ENCODE data around the gene CDH23. TPM values are rescaled to one million over a fixed set of nuclear protein-coding genes. Genes with fewer than 3 reads are reported as not detected.

Gene CDH23
- total RNA-seq, 2 experiments from 2014 or later, result 1.6 TPM

DNA sequence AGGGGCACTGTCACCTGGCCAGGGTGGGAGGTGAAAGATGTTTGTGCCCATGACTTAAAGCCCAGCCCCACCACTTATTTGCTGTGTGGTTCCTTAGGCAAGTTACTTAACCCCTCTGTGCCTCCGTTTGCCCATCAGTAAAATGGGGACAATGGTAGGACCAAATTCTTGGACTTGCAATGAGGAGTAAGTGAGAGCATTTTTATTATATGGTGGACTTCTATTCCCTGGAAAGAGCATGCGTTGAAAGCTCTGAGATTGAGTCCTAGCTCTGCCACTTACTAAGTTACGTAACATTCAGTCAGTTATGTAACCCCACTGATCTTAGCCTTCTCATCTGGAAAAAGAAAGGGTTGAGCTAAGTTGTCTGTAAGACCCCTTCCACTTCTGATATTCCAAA lies 357.8 kb downstream of the CDH23 start:
- Mint-ChIP-seq H3K4me3 (no peak overlapping the region), H3K4me1 (ENCODE audit: low read depth) (peaks cover 90% of the 10 kb centered on the region), H3K27me3 (ENCODE audit: low read depth) (no peaks in the 10 kb centered on the region), H3K36me3 (ENCODE audit: low read depth) (peaks cover 53% of the 10 kb centered on the region), H3K27ac (peak overlapping the region; percentile 96), H3K9me3 (no peaks in the 10 kb centered on the region)
- intact Hi-C loops (cut with micrococcal nuclease), result no loop called here
- CTCF ChIA-PET, result interaction anchor here (1.2 to 5.9 kb wide), 3 partner anchors 13 to 29 kb away, joined by 3 to 47 read pairs (median 33); partner anchors contain the start of gene VSIR
- DNase-seq, result no peak

DNA sequence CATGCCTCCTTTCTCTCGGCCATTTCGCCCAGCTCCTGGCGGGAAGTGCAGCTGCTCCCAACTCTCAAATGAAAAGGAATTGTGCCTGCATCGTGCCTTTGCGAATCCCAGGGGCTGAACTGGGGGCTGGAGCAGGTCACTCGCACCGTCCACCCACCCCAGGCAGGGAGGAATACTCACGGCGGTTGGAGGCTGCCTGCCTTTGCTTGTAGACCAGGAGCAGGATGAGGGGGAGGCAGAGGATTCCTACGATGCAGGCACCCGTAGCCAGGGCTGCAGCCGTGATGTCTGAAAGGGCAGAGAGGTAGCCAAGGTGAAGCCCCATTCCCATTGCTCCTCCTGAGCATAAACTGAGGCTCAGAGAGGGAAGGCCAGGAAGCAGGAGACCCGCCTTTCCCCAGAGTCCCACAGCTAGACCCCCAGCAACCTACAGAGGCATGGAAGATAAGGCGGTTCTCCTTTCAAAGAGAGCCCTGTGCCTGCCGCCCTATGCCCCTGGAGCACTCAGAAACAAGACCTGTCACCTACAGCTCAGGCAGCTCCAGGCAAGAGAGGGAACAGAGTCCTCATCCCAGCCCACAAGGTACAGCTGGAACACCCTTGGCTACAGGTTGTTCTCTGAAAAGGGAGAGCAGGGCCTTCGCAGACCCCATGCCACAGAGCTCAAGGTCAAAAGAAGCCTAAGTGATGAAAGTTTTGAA lies 358.6 kb downstream of the CDH23 start:
- H3K4me3 Mint-ChIP-seq, result no peak overlapping the region
- H3K27me3 Mint-ChIP-seq (ENCODE audit: low read depth), result no peaks in the 10 kb centered on the region
- H3K4me1 Mint-ChIP-seq (ENCODE audit: low read depth), result peaks cover 85% of the 10 kb centered on the region
- H3K36me3 Mint-ChIP-seq (ENCODE audit: low read depth), result peaks cover 52% of the 10 kb centered on the region
- peak overlapping the region; percentile 96 for H3K27ac Mint-ChIP-seq
- no peaks in the 10 kb centered on the region for H3K9me3 Mint-ChIP-seq
- intact Hi-C loops (cut with micrococcal nuclease), result no loop called here
- no peak for DNase-seq
- CTCF ChIA-PET, result interaction anchor here (1.2 to 5.9 kb wide), 6 partner anchors 9 to 59 kb away, joined by 3 to 47 read pairs (median 10); partner anchors contain the start of gene VSIR

DNA sequence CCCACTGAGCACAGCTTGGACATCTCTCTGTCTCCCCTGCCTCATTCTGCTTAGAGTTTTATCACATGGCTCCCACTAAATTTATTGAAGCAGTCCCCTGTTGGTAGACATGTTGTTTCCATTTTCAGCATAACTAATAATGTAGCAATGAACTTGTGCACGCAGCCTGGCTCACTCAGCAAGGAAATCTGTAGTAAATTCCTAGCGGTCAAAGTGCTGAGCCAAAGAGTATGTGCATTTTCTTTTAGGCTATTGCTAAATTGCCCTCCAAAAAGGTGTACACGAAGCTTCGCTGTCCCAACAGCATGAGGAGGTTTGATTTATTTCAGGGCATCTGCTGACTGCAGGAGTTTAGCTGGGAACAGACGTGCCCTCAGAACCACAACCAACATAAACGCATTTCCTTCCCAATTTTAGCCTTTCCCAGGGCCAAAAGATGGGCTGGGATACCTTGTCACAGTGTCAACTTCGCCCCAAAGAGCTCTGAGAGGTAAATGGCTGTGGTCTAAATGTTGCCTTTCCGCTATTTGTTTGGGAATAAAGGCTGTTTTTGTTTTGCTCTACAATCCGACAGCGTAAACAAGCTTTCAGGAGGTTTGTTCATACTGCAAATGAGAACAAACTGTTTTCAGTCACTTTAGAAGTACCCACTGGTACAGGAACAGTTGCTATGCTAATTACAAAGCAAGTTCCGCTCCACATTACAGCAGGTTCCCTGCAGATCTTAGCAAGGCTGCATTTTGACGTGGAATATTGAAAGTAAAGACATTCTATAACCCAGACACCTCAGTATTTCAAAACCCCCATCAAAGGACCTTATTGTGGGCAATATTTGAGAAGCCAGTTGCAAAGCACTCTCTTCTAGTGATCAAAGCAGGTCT lies 359.8 kb downstream of the CDH23 start:
- Mint-ChIP-seq H3K36me3 (ENCODE audit: low read depth) (peaks cover 51% of the 10 kb centered on the region), H3K9me3 (no peaks in the 10 kb centered on the region), H3K4me3 (peak overlapping the region; percentile 68), H3K27ac (peak overlapping the region; percentile 96), H3K27me3 (ENCODE audit: low read depth) (no peaks in the 10 kb centered on the region), H3K4me1 (ENCODE audit: low read depth) (peaks cover 88% of the 10 kb centered on the region)
- DNase-seq, result peak; percentile 71
- CTCF ChIA-PET, result interaction anchor here (0.9 to 5.9 kb wide), 9 partner anchors 10 to 140 kb away, joined by 3 to 47 read pairs (median 15); partner anchors contain the start of gene VSIR
- intact Hi-C loops (cut with micrococcal nuclease), result loop anchor here (1.0 kb wide), 4 partner anchors 8 to 30 kb away; partner anchors contain the start of gene VSIR

DNA sequence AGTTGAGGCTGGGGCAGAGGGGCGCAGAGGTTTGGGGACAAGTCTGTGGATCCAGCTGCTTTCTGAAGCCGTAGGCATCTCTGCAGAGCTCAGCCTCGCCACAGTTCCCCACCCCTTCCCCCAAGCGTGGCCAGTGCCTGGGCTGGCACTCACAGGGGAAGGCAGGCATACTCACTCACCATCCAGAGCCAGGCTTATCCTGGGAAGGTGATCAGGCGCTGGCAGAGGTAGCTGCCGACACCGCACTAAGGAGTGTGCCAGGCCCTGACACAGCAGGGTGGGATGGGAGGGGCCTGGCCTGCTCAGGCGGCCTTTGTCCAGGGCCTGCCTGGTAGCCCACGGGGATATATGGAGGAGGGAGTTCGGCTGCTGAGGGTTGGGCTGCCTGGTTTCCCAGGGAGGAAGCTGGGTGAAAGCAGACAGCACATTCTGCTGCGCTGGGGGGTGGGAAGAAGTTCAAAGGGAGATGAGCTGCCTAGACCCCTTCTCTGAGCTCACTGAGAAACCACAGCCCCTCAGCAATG lies 360.7 kb downstream of the CDH23 start:
- Mint-ChIP-seq H3K27ac (peak overlapping the region; percentile 96), H3K4me1 (ENCODE audit: low read depth) (peaks cover 88% of the 10 kb centered on the region), H3K27me3 (ENCODE audit: low read depth) (no peaks in the 10 kb centered on the region), H3K4me3 (peak overlapping the region; percentile 68), H3K36me3 (ENCODE audit: low read depth) (peaks cover 46% of the 10 kb centered on the region), H3K9me3 (no peaks in the 10 kb centered on the region)
- CTCF ChIA-PET, result interaction anchor here (0.9 to 5.9 kb wide), 9 partner anchors 9 to 139 kb away, joined by 3 to 47 read pairs (median 15); partner anchors contain the start of gene VSIR
- no peak for DNase-seq
- intact Hi-C loops (cut with micrococcal nuclease), result loop anchor here (1.0 kb wide), 4 partner anchors 9 to 31 kb away; partner anchors contain the start of gene VSIR

DNA sequence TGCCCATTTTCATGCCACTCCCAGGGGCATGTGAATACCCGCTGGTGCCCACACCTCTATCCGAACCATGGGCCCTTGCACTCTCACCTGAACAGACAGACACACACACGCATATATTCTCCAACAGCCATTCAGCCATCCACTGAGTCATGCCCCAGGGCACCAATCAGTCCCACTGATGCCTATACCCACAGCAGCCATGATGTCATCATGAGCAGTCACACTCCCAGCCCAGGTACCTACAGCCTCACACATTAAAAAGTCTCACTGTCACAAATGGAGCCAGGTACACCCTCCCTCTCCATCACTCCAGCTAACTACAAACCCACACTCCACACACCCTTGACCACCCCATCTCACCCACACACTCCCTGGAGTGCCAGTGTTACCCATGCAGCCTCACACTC lies 364.4 kb downstream of the CDH23 start:
- Mint-ChIP-seq H3K27ac (peak overlapping the region; percentile 79), H3K9me3 (no peaks in the 10 kb centered on the region), H3K4me1 (ENCODE audit: low read depth) (peaks cover 87% of the 10 kb centered on the region), H3K27me3 (ENCODE audit: low read depth) (no peaks in the 10 kb centered on the region), H3K4me3 (no peak overlapping the region), H3K36me3 (ENCODE audit: low read depth) (peaks cover 34% of the 10 kb centered on the region)
- intact Hi-C loops (cut with micrococcal nuclease), result loop anchor here (10.0 kb wide), 1 partner anchor 404 kb away; no protein-coding TSS in a partner anchor
- DNase-seq, result peak; percentile 72
- CTCF ChIA-PET, result interaction anchor here (0.9 to 1.8 kb wide), 3 partner anchors 12 to 53 kb away, joined by 3 to 8 read pairs (median 6); partner anchors contain the start of gene VSIR

DNA sequence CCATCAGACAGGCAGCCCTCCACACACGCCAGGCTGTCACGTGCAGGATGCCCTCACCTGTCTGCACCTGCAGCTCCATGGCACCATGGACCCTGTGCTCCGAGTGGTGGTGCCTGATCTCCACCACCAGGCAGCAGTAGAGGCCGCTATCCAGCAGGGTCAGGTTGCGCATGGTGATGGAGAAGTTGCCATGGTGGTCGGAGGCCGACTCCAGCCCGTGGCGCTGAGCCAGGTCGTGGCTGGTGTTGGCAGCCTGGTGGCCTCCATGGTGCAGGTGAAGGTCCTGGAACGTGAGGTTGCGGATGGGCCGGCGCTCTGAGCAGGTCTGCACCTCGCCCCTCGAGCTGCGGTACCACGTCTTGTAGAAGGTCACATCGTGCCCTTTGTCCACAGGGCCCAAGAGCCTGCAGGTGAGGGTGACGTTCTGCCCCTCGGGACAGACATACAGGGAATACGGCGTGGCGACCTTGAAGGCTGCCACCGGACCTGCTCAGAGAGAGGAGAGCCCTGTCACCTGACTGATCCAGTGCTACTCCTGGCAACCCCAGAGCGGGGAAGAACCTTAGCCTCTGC lies 364.9 kb downstream of the CDH23 start:
- Mint-ChIP-seq H3K4me3 (no peak overlapping the region), H3K9me3 (no peaks in the 10 kb centered on the region), H3K27ac (peak overlapping the region; percentile 79), H3K36me3 (ENCODE audit: low read depth) (peaks cover 31% of the 10 kb centered on the region), H3K4me1 (ENCODE audit: low read depth) (peaks cover 87% of the 10 kb centered on the region), H3K27me3 (ENCODE audit: low read depth) (no peaks in the 10 kb centered on the region)
- CTCF ChIA-PET, result interaction anchor here (0.9 to 1.8 kb wide), 3 partner anchors 12 to 52 kb away, joined by 3 to 8 read pairs (median 6); partner anchors contain the start of gene VSIR
- intact Hi-C loops (cut with micrococcal nuclease), result loop anchor here (10.0 kb wide), 1 partner anchor 403 kb away; no protein-coding TSS in a partner anchor
- peak; percentile 27 for DNase-seq

DNA sequence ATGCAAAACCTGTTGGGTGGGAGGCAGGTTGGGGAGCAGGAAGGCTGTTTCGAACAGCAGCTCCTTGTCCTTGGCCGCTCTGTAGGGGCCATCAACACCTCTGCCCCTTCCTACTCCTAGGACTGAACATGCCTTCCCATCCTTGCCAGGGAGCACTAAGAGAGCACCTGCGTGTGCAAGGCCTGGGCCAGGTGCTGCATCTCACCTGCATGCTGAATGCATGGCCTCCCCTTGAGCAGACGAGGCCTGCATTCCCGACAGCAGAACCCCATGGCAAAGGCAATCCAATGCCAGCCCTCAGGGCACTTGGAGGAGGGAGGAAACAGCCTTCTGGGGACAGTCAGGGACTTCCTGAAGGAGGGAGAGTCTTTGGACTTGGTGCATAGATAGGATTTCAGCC lies 365.6 kb downstream of the CDH23 start:
- intact Hi-C loops (cut with micrococcal nuclease), result loop anchor here (10.0 kb wide), 1 partner anchor 402 kb away; no protein-coding TSS in a partner anchor
- Mint-ChIP-seq H3K9me3 (no peaks in the 10 kb centered on the region), H3K4me1 (ENCODE audit: low read depth) (peaks cover 87% of the 10 kb centered on the region), H3K27ac (peak overlapping the region; percentile 79), H3K27me3 (ENCODE audit: low read depth) (no peaks in the 10 kb centered on the region), H3K4me3 (no peak overlapping the region), H3K36me3 (ENCODE audit: low read depth) (peaks cover 34% of the 10 kb centered on the region)
- CTCF ChIA-PET, result interaction anchor here (1.3 to 3.3 kb wide), 2 partner anchors 11 to 19 kb away, joined by 3 to 22 read pairs; partner anchors contain the start of gene VSIR
- DNase-seq, result no peak

DNA sequence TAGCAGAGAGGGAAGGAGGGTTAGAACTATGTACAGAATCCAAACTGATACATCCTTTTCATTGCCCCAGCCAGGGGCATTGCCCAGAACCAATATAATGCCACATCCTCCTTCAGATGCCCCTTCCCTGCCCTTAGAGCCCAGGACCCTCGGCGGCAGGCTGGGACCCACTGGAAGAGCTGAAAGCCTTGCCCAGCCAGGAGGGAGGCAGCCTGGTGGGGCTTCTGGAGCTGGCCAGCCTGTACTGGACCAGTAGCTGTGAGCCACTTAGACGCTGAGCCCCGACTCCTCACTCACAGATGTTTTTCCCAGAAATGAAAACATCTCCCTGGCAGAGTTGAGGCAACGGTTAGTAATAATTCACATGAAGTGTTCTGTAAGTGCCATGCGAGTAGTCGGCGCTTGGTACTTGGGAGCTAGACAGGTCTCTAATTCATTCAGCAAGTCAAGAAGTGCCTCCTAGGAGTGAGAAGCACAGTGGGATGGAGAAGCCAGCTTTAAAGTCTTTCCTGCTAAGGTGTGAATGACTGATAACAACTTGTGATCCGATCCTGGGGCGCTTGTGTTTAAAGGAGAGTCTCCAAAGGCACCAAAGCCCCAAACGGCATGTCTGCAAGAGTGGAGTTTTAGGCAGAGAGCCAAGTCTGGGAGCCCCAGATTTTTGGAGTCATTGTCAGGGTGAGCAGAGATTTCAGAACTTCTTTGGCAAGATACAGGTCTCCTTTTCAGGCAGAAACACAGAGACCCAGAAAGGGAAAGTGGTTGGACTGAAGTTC lies 366.8 kb downstream of the CDH23 start:
- peaks cover 38% of the 10 kb centered on the region for H3K36me3 Mint-ChIP-seq (ENCODE audit: low read depth)
- CTCF ChIA-PET, result interaction anchor here (0.6 to 3.3 kb wide), 6 partner anchors 10 to 380 kb away, joined by 3 to 22 read pairs (median 4); partner anchors contain the start of gene VSIR
- intact Hi-C loops (cut with micrococcal nuclease), result loop anchor here (10.0 kb wide), 1 partner anchor 401 kb away; no protein-coding TSS in a partner anchor
- no peaks in the 10 kb centered on the region for H3K27me3 Mint-ChIP-seq (ENCODE audit: low read depth)
- peak overlapping the region; percentile 98 for H3K27ac Mint-ChIP-seq
- H3K4me3 Mint-ChIP-seq, result no peak overlapping the region
- H3K4me1 Mint-ChIP-seq (ENCODE audit: low read depth), result peaks cover 86% of the 10 kb centered on the region
- no peak for DNase-seq
- H3K9me3 Mint-ChIP-seq, result no peaks in the 10 kb centered on the region

DNA sequence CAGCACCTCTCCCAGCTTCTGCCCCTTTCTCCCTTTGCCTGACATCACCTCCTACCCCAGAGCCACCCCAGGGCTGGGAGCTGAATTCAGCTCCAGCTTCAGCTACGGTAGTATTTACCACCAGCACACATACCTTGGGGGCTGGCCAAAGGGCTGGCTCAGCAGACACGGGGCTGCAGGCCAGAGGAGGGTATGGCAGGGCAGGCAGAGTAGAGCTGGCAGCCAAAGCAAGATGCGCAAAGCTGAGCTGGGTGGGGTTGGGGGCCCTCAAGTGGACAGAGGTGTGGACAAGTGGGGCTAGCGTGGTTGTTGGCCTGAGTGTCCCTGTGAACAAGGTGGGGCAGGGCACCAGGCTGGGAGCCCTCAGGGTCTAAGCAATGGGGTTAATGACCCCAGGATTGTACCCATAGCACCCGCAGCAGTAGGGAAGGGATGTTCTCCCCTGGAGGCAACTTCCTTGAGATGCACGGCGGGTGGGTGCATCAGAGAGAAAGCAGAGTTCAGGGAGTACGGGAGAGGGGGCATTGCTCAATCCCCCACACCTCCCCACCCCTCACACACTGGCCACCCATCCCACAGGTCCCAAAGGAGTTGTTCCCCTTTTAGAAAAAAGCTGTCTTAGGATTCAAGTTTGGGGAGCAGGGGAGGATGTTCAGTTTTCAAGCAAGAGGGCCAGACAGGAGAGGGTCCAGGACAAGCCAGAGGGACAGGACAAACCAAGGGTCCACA lies 368.6 kb downstream of the CDH23 start:
- peaks cover 32% of the 10 kb centered on the region for H3K36me3 Mint-ChIP-seq (ENCODE audit: low read depth)
- intact Hi-C loops (cut with micrococcal nuclease), result loop anchor here (5.0 to 10.0 kb wide), 2 partner anchors 399 to 532 kb away; no protein-coding TSS in a partner anchor
- peaks cover 92% of the 10 kb centered on the region for H3K4me1 Mint-ChIP-seq (ENCODE audit: low read depth)
- no peak overlapping the region for H3K4me3 Mint-ChIP-seq
- DNase-seq, result no peak
- H3K27me3 Mint-ChIP-seq (ENCODE audit: low read depth), result no peaks in the 10 kb centered on the region
- peak overlapping the region; percentile 98 for H3K27ac Mint-ChIP-seq
- CTCF ChIA-PET, result interaction anchor here (0.9 to 5.3 kb wide), 7 partner anchors 8 to 445 kb away, joined by 3 to 47 read pairs (median 4); partner anchors contain the start of gene VSIR
- H3K9me3 Mint-ChIP-seq, result no peaks in the 10 kb centered on the region
